WTC11 (cell line): Measurements from ENCODE around the gene SARM1. TPM values are rescaled to one million over a fixed set of nuclear protein-coding genes. Genes with fewer than 3 reads are reported as not detected.

Source experiments
- ATAC-seq: fragments of 200-7000 bp; cut with Tn5 transposase; 2 replicates; pipeline ENCODE4 v1.10.0; 2021; ENCODE audit warnings: mild to moderate bottlenecking, moderate library complexity
- CTCF ChIA-PET: fragments of 300-600 bp; sonication (Branson Sonifier 250); formaldehyde crosslinking; loops from one replicate; lab custom pipeline; 2021; ENCODE audit warnings: antibody characterized with exemption; lab: Charles Lee
- POLR2A ChIA-PET: fragments of 350-600 bp; sonication (Branson Sonifier 250); formaldehyde crosslinking; loops from one replicate; lab custom pipeline; 2021; ENCODE audit warnings: antibody characterized with exemption; lab: Charles Lee
- DNase-seq: peaks from one replicate; pipeline ENCODE4 v3.0.0; 2021; ENCODE audit warnings: low spot score
- H3K27ac Mint-ChIP-seq: 2 replicates; pipeline ENCODE4 v1.8.0; 2021; ENCODE audit warnings: mixed read lengths
- H3K27me3 Mint-ChIP-seq: 2 replicates; pipeline ENCODE4 v1.8.0; 2021; ENCODE audit warnings: low read depth, mild to moderate bottlenecking, moderate library complexity, mixed read lengths
- H3K36me3 Mint-ChIP-seq: 2 replicates; pipeline ENCODE4 v1.8.0; 2021; ENCODE audit warnings: mixed read lengths
- H3K4me1 Mint-ChIP-seq: 2 replicates; pipeline ENCODE4 v1.8.0; 2022; ENCODE audit warnings: mixed read lengths
- H3K4me3 Mint-ChIP-seq: 2 replicates; pipeline ENCODE4 v1.8.0; 2021; ENCODE audit warnings: mild to moderate bottlenecking, moderate library complexity, mixed read lengths
- H3K9me3 Mint-ChIP-seq: 2 replicates; pipeline ENCODE4 v1.8.0; 2021; ENCODE audit warnings: mixed read lengths
- ATF6 ChIP-seq: sonication (generic); formaldehyde crosslinking; IDR thresholded peaks from 2 replicates; pipeline ENCODE4 v1.8.1; 2023; ENCODE audit warnings: mild to moderate bottlenecking, missing genetic modification reagents
- ETV6 ChIP-seq: sonication (generic); formaldehyde crosslinking; IDR thresholded peaks from 2 replicates; pipeline ENCODE4 v1.8.1; 2022; ENCODE audit warnings: mild to moderate bottlenecking, missing genetic modification reagents
- HMGXB4 ChIP-seq: sonication (generic); formaldehyde crosslinking; IDR thresholded peaks from 2 replicates; pipeline ENCODE4 v1.8.1; 2023; ENCODE audit warnings: mild to moderate bottlenecking, moderate library complexity, missing genetic modification reagents
- KAT7 ChIP-seq: sonication (generic); formaldehyde crosslinking; IDR thresholded peaks from 2 replicates; pipeline ENCODE4 v1.8.1; 2023; ENCODE audit warnings: missing genetic modification reagents, mild to moderate bottlenecking, borderline replicate concordance
- NFE2L1 ChIP-seq: sonication (generic); formaldehyde crosslinking; IDR thresholded peaks from 2 replicates; pipeline ENCODE4 v1.8.1; 2023; ENCODE audit warnings: missing genetic modification reagents
- SP1 ChIP-seq: sonication (generic); formaldehyde crosslinking; conservative IDR thresholded peaks from 2 replicates; pipeline ENCODE4 v1.8.1; 2022; ENCODE audit warnings: missing genetic modification reagents
- TCF7 ChIP-seq: sonication (generic); formaldehyde crosslinking; IDR thresholded peaks from 2 replicates; pipeline ENCODE4 v1.8.0; 2022; ENCODE audit warnings: mild to moderate bottlenecking, low read depth, missing genetic modification reagents, moderate library complexity
- ZBTB43 ChIP-seq: sonication (generic); formaldehyde crosslinking; IDR thresholded peaks from 2 replicates; pipeline ENCODE4 v1.8.1; 2023; ENCODE audit warnings: mild to moderate bottlenecking, missing genetic modification reagents
- ZNF121 ChIP-seq: sonication (generic); formaldehyde crosslinking; IDR thresholded peaks from 2 replicates; pipeline ENCODE4 v1.8.0; 2023; ENCODE audit warnings: missing genetic modification reagents
- ZNF281 ChIP-seq: sonication (generic); formaldehyde crosslinking; IDR thresholded peaks from 2 replicates; pipeline ENCODE4 v1.8.0; 2023; ENCODE audit warnings: mild to moderate bottlenecking, missing genetic modification reagents
- ZNF317 ChIP-seq: sonication (generic); formaldehyde crosslinking; IDR thresholded peaks from 2 replicates; pipeline ENCODE4 v1.8.1; 2023; ENCODE audit warnings: low read depth, mild to moderate bottlenecking, moderate library complexity, missing genetic modification reagents, borderline replicate concordance
- total RNA-seq: library from RNA; stranded (reverse); gene quantifications from 3 replicates; pipeline ENCODE4 v1.2.3, GENCODE V29; 2021

Gene SARM1
- total RNA-seq, 1 experiment from 2014 or later: 3.8 TPM

- TF ChIP-seq ETV6 (CRISPR knock-in tag) (no peak), ZBTB43 (CRISPR knock-in tag) (no peak), KAT7 (no peak), ZNF281 (CRISPR knock-in tag) (no peak), NFE2L1 (CRISPR knock-in tag) (no peak)
- CTCF ChIA-PET: interaction anchor here (1.2 to 1.9 kb wide), 2 partner anchors 18 to 27 kb away, joined by 4 read pairs; no protein-coding TSS in a partner anchor
- H3K36me3 Mint-ChIP-seq: no peaks in the 10 kb centered on the region
Measured at GRCh38 chr17:28443901-28444638, 72.6 kb downstream of the SARM1 start.

GRCh38 chr17:28446716-28447395, 75.4 kb downstream of the SARM1 start:
- Mint-ChIP-seq H3K27me3 (peaks cover 8% of the 10 kb centered on the region; the same call in 1 of the 2 replicates), H3K4me1 (no peaks in the 10 kb centered on the region), H3K27ac (no peak overlapping the region), H3K9me3 (peaks cover 13% of the 10 kb centered on the region; the same call in 1 of the 2 replicates), H3K36me3 (no peaks in the 10 kb centered on the region), H3K4me3 (no peak overlapping the region)
- no peak for ATAC-seq
- no peak for TF ChIP-seq ZNF121 (CRISPR knock-in tag)
- no peak for DNase-seq
- POLR2A ChIA-PET: no interaction called here
- CTCF ChIA-PET: interaction anchor here (1.6 kb wide), 1 partner anchor 11 kb away, joined by 3 read pairs; no protein-coding TSS in a partner anchor

More at GRCh38 chr17:28443901-28444638, 72.6 kb downstream of the SARM1 start:
- DNase-seq (no peak), ATAC-seq (no peak)
- POLR2A ChIA-PET: no interaction called here
- Mint-ChIP-seq H3K27me3 (peaks cover 4% of the 10 kb centered on the region; the same call in 1 of the 2 replicates), H3K4me3 (no peak overlapping the region), H3K4me1 (no peaks in the 10 kb centered on the region), H3K27ac (no peak overlapping the region), H3K9me3 (peaks cover 8% of the 10 kb centered on the region; the same call in 1 of the 2 replicates)

GRCh38 chr17:28447396-28447760, 75.9 kb downstream of the SARM1 start:
- no peak for DNase-seq
- Mint-ChIP-seq H3K4me3 (no peak overlapping the region), H3K27ac (no peak overlapping the region), H3K4me1 (no peaks in the 10 kb centered on the region), H3K36me3 (no peaks in the 10 kb centered on the region), H3K27me3 (peaks cover 8% of the 10 kb centered on the region), H3K9me3 (peaks cover 10% of the 10 kb centered on the region)
- TF ChIP-seq SP1 (CRISPR knock-in tag) (no peak), HMGXB4 (CRISPR knock-in tag) (no peak)
- ChIA-PET POLR2A (no interaction called here), CTCF (interaction anchor here (1.6 kb wide), 1 partner anchor 11 kb away, joined by 3 read pairs; no protein-coding TSS in a partner anchor)
- no peak for ATAC-seq

- POLR2A ChIA-PET: no interaction called here
- Mint-ChIP-seq H3K27me3 (peaks cover 18% of the 10 kb centered on the region), H3K9me3 (peaks cover 27% of the 10 kb centered on the region)
Measured at GRCh38 chr17:28449859-28450258, 78.4 kb downstream of the SARM1 start.

More at GRCh38 chr17:28449859-28450258, 78.4 kb downstream of the SARM1 start:
- no peak overlapping the region for H3K27ac Mint-ChIP-seq
- no peak overlapping the region for H3K4me3 Mint-ChIP-seq
- TF ChIP-seq ATF6 (CRISPR knock-in tag): no peak
- no peak for TF ChIP-seq ZNF317
- no peak for TF ChIP-seq TCF7 (CRISPR knock-in tag)
- ATAC-seq (no peak), DNase-seq (no peak)
- H3K4me1 Mint-ChIP-seq: no peaks in the 10 kb centered on the region
- H3K36me3 Mint-ChIP-seq: 0 out of 2 replicates have a peak, but pooled peaks cover 4% of the 10 kb centered on the region
- CTCF ChIA-PET: interaction anchor here (1.7 kb wide), 1 partner anchor 33 kb away, joined by 9 read pairs; no protein-coding TSS in a partner anchor
